22Rv1 (cell line): ENCODE data around the gene DNHD1.

ENCODE experiments used
- H3K27ac ChIP-seq: fragments of 450-650 bp; 2 replicates; pipeline ENCODE4 v1.5.1; 2017
- CTCF ChIP-seq: fragments of 450-650 bp; IDR thresholded peaks from 2 replicates; pipeline ENCODE4 v1.5.1; 2017; ENCODE audit warnings: mild to moderate bottlenecking
- ZFX ChIP-seq: fragments of 450-650 bp; IDR thresholded peaks from 2 replicates; pipeline ENCODE4 v1.6.1; 2017; ENCODE audit warnings: antibody characterized with exemption, borderline replicate concordance

Gene DNHD1

GRCh38 chr11:6619004-6619745 lies 122.1 kb downstream of the DNHD1 start, which contains the start of gene TPP1:
TSS of gene TPP1 (minus strand) at chr11:6619422. CDS start at chr11:6619400, 22 bp downstream.
- TF ChIP-seq ZFX = no peak
- TF ChIP-seq CTCF = no peak
- peak within 1 kb of the TSS; percentile 22; the same call in 1 of the 2 replicates for H3K27ac ChIP-seq

DNA sequence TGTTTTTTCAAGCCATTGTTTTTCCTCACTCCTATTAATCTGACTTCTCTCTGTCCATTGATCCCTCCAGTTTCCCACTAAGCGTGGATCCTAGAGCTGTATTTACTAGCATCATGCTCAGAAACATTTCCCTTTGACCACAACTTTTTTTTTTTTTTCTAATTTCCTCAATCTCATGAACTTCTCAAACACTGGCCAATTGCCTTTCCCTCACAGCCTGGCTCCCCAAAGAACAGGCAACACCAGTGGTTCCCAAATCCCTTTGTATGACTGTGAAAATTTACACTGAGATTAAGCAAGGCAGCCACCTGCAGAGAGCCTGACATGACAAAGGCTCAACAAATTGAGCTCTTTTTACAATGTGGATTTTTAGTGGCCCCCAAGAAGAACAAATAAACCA lies 123.6 kb downstream of the DNHD1 start:
- no peak overlapping the region for H3K27ac ChIP-seq
- TF ChIP-seq ZFX = no peak
- TF ChIP-seq CTCF = no peak
